T-helper 1 cell treated with Interleukin-12 subunit alpha and Interleukin-12 subunit beta and Interleukin-4 antibody, amounts not matched to agents 30 ng/mL and 1 ng/mL, for 36 hours (primary cell): ENCODE data around the gene OTUD3. TPM values are rescaled to one million over a fixed set of nuclear protein-coding genes. Genes with fewer than 3 reads are reported as not detected.

ENCODE experiments used
- intact Hi-C: fragments of 100-400 bp; cut with micrococcal nuclease; formaldehyde crosslinking; loops from one replicate; pipeline ENCODE4 v1.15.1; 2024
- total RNA-seq: library from RNA; stranded (reverse); gene quantifications from 2 replicates; pipeline ENCODE4 v1.2.3, GENCODE V29; 2022

Gene OTUD3
- total RNA-seq, 1 donor from 2014 or later: 13.6 TPM

GRCh38 chr1:19946971-19947370, 64.8 kb downstream of the OTUD3 start:
- intact Hi-C loops: no loop called here

GRCh38 chr1:19949016-19949415, 66.8 kb downstream of the OTUD3 start:
- intact Hi-C loops: no loop called here

- intact Hi-C loops: no loop called here
Measured at GRCh38 chr1:19954059-19954458, 71.9 kb downstream of the OTUD3 start.

GRCh38 chr1:19955534-19956170, 73.5 kb downstream of the OTUD3 start:
- intact Hi-C loops: no loop called here

GRCh38 chr1:19957779-19958178, 75.6 kb downstream of the OTUD3 start:
- intact Hi-C loops: no loop called here

GRCh38 chr1:19960591-19960990, 78.4 kb downstream of the OTUD3 start:
- intact Hi-C loops: no loop called here

Other genes starting within 250 kb of the OTUD3 start
- gene NBL1, start 238.1 kb upstream of the OTUD3 start, total RNA-seq: 32.8 and 34.0 TPM in 2 replicates
- not detected in 2 replicates for gene HTR6, start 217.5 kb upstream of the OTUD3 start, total RNA-seq
- gene TMCO4, start 82.5 kb upstream of the OTUD3 start, total RNA-seq: 14.7 and 16.8 TPM in 2 replicates
- not detected in 2 replicates for gene RNF186, start 67.1 kb upstream of the OTUD3 start, total RNA-seq
- gene PLA2G2E, start 41.2 kb downstream of the OTUD3 start, total RNA-seq: not detected in 2 replicates
- gene PLA2G2A, start 97.2 kb downstream of the OTUD3 start, total RNA-seq: not detected in 2 replicates
- not detected in 2 replicates for gene PLA2G5, start 187.8 kb downstream of the OTUD3 start, total RNA-seq
- not detected in 2 replicates for gene PLA2G2D, start 237.1 kb downstream of the OTUD3 start, total RNA-seq